Liver (tissue), 9 donors: Measurements from ENCODE around the gene RANBP1. TPM values are rescaled to one million over a fixed set of nuclear protein-coding genes. Genes with fewer than 3 reads are reported as not detected.

Experiments
- DNase-seq: peaks from one replicate; pipeline ENCODE4 v3.0.0-alpha.2; 2017; ENCODE audit warnings: low spot score
- H3K27ac ChIP-seq, 2 donors: one replicate each; pipeline ENCODE4 v1.7.0; 2013; ENCODE audit warnings: inconsistent platforms in 2 of 2, low read length in 2 of 2, control low read depth in 1 of 2, low read depth in 1 of 2, mild to moderate bottlenecking in 1 of 2
- H3K27me3 ChIP-seq, 4 donors: one replicate each; pipeline versions ENCODE4 v1.6.1 to v1.7.0; 2013; ENCODE audit warnings: low read length in 3 of 4, inconsistent platforms in 1 of 4, mild to moderate bottlenecking in 1 of 4, moderate library complexity in 1 of 4; ENCODE audit not compliant: control insufficient read depth in 4 of 4, insufficient read depth in 4 of 4
- H3K36me3 ChIP-seq, 4 donors: one replicate each; pipeline versions ENCODE4 v1.6.1 to v1.7.0; 2013; ENCODE audit warnings: low read length in 3 of 4, mild to moderate bottlenecking in 3 of 4, low read depth in 1 of 4, moderate library complexity in 1 of 4; ENCODE audit not compliant: control insufficient read depth in 4 of 4, insufficient read depth in 3 of 4
- H3K4me1 ChIP-seq, 4 donors: one replicate each; pipeline versions ENCODE4 v1.6.1 to v1.7.0; 2013; ENCODE audit warnings: low read length in 3 of 4, mild to moderate bottlenecking in 3 of 4, moderate library complexity in 1 of 4; ENCODE audit not compliant: control insufficient read depth in 4 of 4, insufficient read depth in 4 of 4
- H3K4me3 ChIP-seq, 3 donors: one replicate each; pipeline versions ENCODE4 v1.6.1 to v1.7.0; 2013; ENCODE audit warnings: low read length in 3 of 3, control low read depth in 1 of 3, low read depth in 1 of 3, mild to moderate bottlenecking in 1 of 3
- H3K9ac ChIP-seq, 2 donors: one replicate each; pipeline ENCODE4 v1.7.0; 2013; ENCODE audit warnings: low read length in 2 of 2, mild to moderate bottlenecking in 2 of 2, moderate library complexity in 2 of 2, control low read depth in 1 of 2, low read depth in 1 of 2
- H3K9me3 ChIP-seq, 4 donors: one replicate each; pipeline versions ENCODE4 v1.6.1 to v1.7.0; 2013; ENCODE audit warnings: low read length in 3 of 4; ENCODE audit not compliant: control insufficient read depth in 4 of 4
- CTCF ChIP-seq: fragments of 150-350 bp; IDR thresholded peaks from 2 replicates; pipeline ENCODE4 v1.5.1; 2017; ENCODE audit warnings: improper control_type of control experiment, low read depth, low read length; ENCODE audit not compliant: missing input control
- EGR1 ChIP-seq, 2 donors: IDR thresholded peaks; 2 replicates each; pipeline ENCODE4 v1.6.1; 2016 to 2018; ENCODE audit warnings: antibody characterized with exemption in 2 of 2, low read depth in 2 of 2
- FOXA1 ChIP-seq: IDR thresholded peaks from 2 replicates; pipeline ENCODE4 v1.6.1; 2016; ENCODE audit warnings: antibody characterized with exemption
- FOXA2 ChIP-seq: IDR thresholded peaks from 2 replicates; pipeline ENCODE4 v1.6.1; 2016; ENCODE audit warnings: antibody characterized with exemption
- HNF4A ChIP-seq, 2 donors: conservative IDR thresholded peaks; 2 replicates each; pipeline ENCODE4 v1.6.1; 2016; ENCODE audit warnings: antibody characterized with exemption in 2 of 2, mild to moderate bottlenecking in 2 of 2
- HNF4G ChIP-seq: IDR thresholded peaks from 2 replicates; pipeline ENCODE4 v1.6.1; 2016; ENCODE audit warnings: antibody characterized with exemption
- JUND ChIP-seq, 2 donors: IDR thresholded peaks; 2 replicates each; pipeline ENCODE4 v1.6.1; 2016; ENCODE audit warnings: antibody characterized with exemption in 2 of 2
- NR2F2 ChIP-seq: IDR thresholded peaks from 2 replicates; pipeline ENCODE4 v1.6.1; 2016; ENCODE audit warnings: antibody characterized with exemption
- RAD21 ChIP-seq, 2 donors: IDR thresholded peaks; 2 replicates each; pipeline ENCODE4 v1.6.1; 2016; ENCODE audit warnings: antibody characterized with exemption in 2 of 2, mild to moderate bottlenecking in 2 of 2
- RXRA ChIP-seq, 2 donors: IDR thresholded peaks; 2 replicates each; pipeline ENCODE4 v1.6.1; 2017 to 2018; ENCODE audit warnings: antibody characterized with exemption in 2 of 2, mild to moderate bottlenecking in 1 of 2
- SP1 ChIP-seq: IDR thresholded peaks from 2 replicates; pipeline ENCODE4 v1.6.1; 2018; ENCODE audit warnings: antibody characterized with exemption, mild to moderate bottlenecking
- TAF1 ChIP-seq: conservative IDR thresholded peaks from 2 replicates; pipeline ENCODE4 v1.6.1; 2016; ENCODE audit warnings: antibody characterized with exemption, mild to moderate bottlenecking
- YY1 ChIP-seq: IDR thresholded peaks from 2 replicates; pipeline ENCODE4 v1.6.1; 2016; ENCODE audit warnings: antibody characterized with exemption, mild to moderate bottlenecking
- WGBS: extraction: QIAGEN DNeasy Blood & Tissue Kit; methylation state at CpG from one replicate; pipeline ENCODE4 v1.1.7; 2013; 5-methylcytosine and 5-hydroxymethylcytosine counted together
- polyA plus RNA-seq, 2 donors: library from polyadenylated mRNA; stranded (reverse) in 1 of 2; unstranded in 1 of 2; fragments of 200-250 nt in 1 of 2; fragments of >200 nt in 1 of 2; fragmentation: Nextera tagmentation in 1 of 2; extraction: Ambion mirVana in 1 of 2; gene quantifications; one replicate each; pipeline versions ENCODE4 v1.2.1 to v1.2.3, GENCODE V29; 2013 to 2015
- total RNA-seq, 2 donors: library from RNA; depleted of rRNA; stranded (reverse); fragments of >200 nt; gene quantifications; one replicate each; pipeline ENCODE4 v1.2.3, GENCODE V29; 2014
- TF ChIP-seq, protein P1 (sequence below): IDR thresholded peaks from 2 replicates; pipeline ENCODE4 v1.6.1; 2016; ENCODE audit warnings: antibody characterized with exemption
- TF ChIP-seq, protein P2 (sequence below): IDR thresholded peaks from 2 replicates; pipeline ENCODE4 v1.6.1; 2016; ENCODE audit warnings: antibody characterized with exemption
- TF ChIP-seq, protein P3 (sequence below): IDR thresholded peaks from 2 replicates; pipeline ENCODE4 v1.6.1; 2016; ENCODE audit warnings: antibody characterized with exemption, mild to moderate bottlenecking
- donor health status: healthy.
- donor health status: healthy.
- donor health status: healthy.
- donor health status: healthy.
- donor health status: healthy.

Gene RANBP1
- total and polyA plus RNA-seq, 4 donors = 62.3 to 102 (median 87.8) TPM

- TF ChIP-seq RXRA (IDR thresholded peaks at IDR 0.05) (no peak), HNF4A (conservative IDR thresholded peaks at IDR 0.05) (no peak), EGR1 (IDR thresholded peaks at IDR 0.05; ENCODE audit: low read depth in 2 of 2) (no peak), FOXA2 (no peak), HNF4G (no peak), NR2F2 (no peak), CTCF (no peak), JUND (IDR thresholded peaks at IDR 0.05) (no peak), RAD21 (IDR thresholded peaks at IDR 0.05) (no peak)
- TF ChIP-seq, protein P1, sequence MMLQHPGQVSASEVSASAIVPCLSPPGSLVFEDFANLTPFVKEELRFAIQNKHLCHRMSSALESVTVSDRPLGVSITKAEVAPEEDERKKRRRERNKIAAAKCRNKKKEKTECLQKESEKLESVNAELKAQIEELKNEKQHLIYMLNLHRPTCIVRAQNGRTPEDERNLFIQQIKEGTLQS = no peak
- TF ChIP-seq, protein P2, sequence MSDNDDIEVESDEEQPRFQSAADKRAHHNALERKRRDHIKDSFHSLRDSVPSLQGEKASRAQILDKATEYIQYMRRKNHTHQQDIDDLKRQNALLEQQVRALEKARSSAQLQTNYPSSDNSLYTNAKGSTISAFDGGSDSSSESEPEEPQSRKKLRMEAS = no peak
- TF ChIP-seq, protein P3, sequence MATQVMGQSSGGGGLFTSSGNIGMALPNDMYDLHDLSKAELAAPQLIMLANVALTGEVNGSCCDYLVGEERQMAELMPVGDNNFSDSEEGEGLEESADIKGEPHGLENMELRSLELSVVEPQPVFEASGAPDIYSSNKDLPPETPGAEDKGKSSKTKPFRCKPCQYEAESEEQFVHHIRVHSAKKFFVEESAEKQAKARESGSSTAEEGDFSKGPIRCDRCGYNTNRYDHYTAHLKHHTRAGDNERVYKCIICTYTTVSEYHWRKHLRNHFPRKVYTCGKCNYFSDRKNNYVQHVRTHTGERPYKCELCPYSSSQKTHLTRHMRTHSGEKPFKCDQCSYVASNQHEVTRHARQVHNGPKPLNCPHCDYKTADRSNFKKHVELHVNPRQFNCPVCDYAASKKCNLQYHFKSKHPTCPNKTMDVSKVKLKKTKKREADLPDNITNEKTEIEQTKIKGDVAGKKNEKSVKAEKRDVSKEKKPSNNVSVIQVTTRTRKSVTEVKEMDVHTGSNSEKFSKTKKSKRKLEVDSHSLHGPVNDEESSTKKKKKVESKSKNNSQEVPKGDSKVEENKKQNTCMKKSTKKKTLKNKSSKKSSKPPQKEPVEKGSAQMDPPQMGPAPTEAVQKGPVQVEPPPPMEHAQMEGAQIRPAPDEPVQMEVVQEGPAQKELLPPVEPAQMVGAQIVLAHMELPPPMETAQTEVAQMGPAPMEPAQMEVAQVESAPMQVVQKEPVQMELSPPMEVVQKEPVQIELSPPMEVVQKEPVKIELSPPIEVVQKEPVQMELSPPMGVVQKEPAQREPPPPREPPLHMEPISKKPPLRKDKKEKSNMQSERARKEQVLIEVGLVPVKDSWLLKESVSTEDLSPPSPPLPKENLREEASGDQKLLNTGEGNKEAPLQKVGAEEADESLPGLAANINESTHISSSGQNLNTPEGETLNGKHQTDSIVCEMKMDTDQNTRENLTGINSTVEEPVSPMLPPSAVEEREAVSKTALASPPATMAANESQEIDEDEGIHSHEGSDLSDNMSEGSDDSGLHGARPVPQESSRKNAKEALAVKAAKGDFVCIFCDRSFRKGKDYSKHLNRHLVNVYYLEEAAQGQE = no peak
- peaks cover 18 to 55% (median 34%) of the 10 kb centered on the region in 4 donors for H3K36me3 ChIP-seq
- no peak overlapping the region for H3K27ac ChIP-seq
- peaks cover 0 to 31% (median 18%) of the 10 kb centered on the region in 4 donors for H3K4me1 ChIP-seq
- 91% methylated on average over 7 of the region's 7 CpGs for WGBS
- no peaks in the 10 kb centered on the region for H3K9me3 ChIP-seq
- no peaks in the 10 kb centered on the region for H3K27me3 ChIP-seq
- no peak overlapping the region for H3K9ac ChIP-seq
- H3K4me3 ChIP-seq = no peak overlapping the region
- no peak for DNase-seq
Observed at GRCh38 chr22:20105456-20106204, 10.3 kb upstream of the RANBP1 start.

GRCh38 chr22:20106205-20106848 is 9.6 kb upstream of the RANBP1 start:
- DNase-seq = no peak
- WGBS = 95% methylated on average over 20 of the region's 20 CpGs
- Histone ChIP-seq H3K36me3 (peaks cover 14 to 61% (median 39%) of the 10 kb centered on the region in 4 donors), H3K9ac (no peak overlapping the region), H3K4me3 (no peak overlapping the region), H3K9me3 (no peaks in the 10 kb centered on the region), H3K27ac (no peak overlapping the region), H3K4me1 (peaks cover 0 to 28% (median 18%) of the 10 kb centered on the region in 4 donors), H3K27me3 (no peaks in the 10 kb centered on the region)
- TF ChIP-seq HNF4G = no peak
- TF ChIP-seq, protein P2 = no peak
- no peak for TF ChIP-seq FOXA2
- TF ChIP-seq TAF1 = no peak
- no peak for TF ChIP-seq FOXA1
- no peak for TF ChIP-seq NR2F2
- TF ChIP-seq SP1 = no peak
- TF ChIP-seq, protein P1 = no peak
- no peak for TF ChIP-seq CTCF
- no peak for TF ChIP-seq EGR1 (IDR thresholded peaks at IDR 0.05; ENCODE audit: low read depth in 2 of 2)
- TF ChIP-seq YY1 = no peak
- TF ChIP-seq HNF4A (conservative IDR thresholded peaks at IDR 0.05) = no peak
- TF ChIP-seq RXRA (IDR thresholded peaks at IDR 0.05) = no peak
- TF ChIP-seq JUND (IDR thresholded peaks at IDR 0.05) = no peak
